Retina (tissue), 1 donor: Measurements from ENCODE around the gene CNTNAP4.

Source experiments
- DNase-seq: peaks from one replicate; pipeline ENCODE4 v3.0.0-alpha.2; 2016

Gene CNTNAP4

DNA sequence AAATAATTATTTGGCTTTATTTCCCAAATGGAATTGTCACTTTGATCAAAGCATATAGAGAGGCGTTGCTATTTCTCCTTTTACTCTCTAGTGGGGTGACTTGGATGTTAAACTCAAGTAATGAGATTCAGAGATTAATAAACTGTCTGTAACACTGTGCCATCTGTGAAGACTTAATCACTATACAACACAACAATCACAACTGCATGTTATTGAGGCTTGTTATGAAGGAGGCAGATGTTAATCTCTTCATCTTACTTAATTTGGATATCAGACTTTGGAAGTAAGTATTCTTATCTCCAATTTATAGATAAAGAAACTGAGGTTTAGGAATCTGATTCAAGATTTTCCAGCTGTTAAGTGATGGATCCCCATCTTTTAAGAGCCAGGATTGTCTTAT, 132.5 kb downstream of the CNTNAP4 start:
- no peak for DNase-seq

- DNase-seq, result peak; percentile 7
These were observed 144.4 kb downstream of the CNTNAP4 start for GRCh38 chr16:76421571-76421970.

GRCh38 chr16:76428858-76429257, 151.7 kb downstream of the CNTNAP4 start:
- no peak for DNase-seq

DNA sequence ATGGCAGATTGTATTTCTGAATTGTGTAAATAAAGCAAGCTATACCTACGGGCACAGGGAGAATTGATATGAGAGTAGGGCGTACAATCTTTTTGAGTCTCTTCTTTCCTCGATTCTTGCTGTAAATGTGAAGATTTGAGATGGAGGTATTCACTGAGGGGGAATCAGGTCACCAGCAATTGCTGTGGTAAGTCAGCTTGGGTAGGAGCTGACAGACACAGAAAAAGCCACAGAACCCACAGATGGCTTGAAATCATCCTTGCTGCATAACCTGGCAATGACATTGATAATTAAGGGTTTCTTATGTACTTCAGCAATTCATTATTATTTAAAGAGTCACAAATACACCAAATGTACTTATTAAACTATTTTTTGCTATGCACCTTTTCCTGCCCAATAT, 164.2 kb downstream of the CNTNAP4 start:
- no peak for DNase-seq

DNA sequence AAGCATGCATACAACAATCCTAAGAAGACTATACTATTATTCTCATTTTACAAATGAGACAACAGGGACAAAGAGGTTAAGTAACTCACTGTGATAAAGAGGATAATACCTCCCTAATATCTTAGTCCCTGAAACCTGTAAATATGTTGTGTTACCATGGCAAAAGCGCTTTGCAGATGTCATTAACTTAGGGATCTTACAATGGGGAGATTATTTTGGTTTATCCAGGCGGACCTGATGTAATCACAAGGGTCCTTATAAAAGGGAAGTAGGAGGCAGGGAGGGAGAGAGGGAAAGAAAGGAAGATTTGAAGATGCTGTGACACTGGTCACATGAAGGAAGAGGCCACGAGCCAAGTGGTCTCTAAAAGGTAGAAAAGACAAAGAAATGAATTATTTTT, 164.7 kb downstream of the CNTNAP4 start:
- DNase-seq, result peak; percentile 14

GRCh38 chr16:76443973-76444372, 166.8 kb downstream of the CNTNAP4 start:
- DNase-seq, result no peak

GRCh38 chr16:76444832-76445231, 167.6 kb downstream of the CNTNAP4 start:
- DNase-seq, result no peak

- DNase-seq, result no peak
These were observed 168.6 kb downstream of the CNTNAP4 start for GRCh38 chr16:76445815-76446214.

DNA sequence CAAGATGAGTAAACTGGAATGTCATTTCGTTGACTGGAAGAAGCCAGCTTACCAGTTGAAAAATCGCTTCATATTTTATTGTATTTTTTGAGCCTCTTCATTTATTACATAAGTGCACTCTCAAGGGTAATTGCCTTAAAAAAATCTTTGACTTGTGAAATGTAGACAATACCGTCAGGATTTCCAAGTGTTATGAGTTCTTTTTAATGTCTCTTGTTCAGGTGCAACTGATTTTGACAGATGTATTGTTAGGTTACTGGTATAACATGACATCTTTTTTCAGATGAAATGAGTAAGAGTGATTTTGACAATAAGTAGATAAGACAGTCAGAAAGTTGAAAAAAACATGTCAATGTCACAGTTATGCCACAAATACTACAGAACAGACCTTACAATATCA, 169.1 kb downstream of the CNTNAP4 start:
- no peak for DNase-seq

DNA sequence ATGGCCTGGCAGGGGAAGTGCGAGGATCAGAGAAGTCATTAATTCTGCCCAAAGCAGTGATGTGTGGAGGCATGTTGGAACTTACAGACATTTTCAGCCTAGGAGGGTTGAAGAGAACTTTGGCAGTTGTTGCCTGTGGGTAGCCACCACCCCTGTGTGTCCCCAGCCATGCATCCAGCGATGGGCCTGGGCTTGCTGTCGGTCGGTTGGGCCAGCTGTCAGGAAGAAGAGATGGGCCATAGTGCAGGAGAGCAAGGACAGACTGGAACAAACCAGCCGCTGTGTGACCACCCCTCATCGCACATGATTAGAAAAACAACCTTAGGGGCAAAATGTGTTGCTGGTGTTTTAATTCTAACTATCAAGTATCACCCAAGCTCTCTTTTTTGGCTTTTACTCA, 173.7 kb downstream of the CNTNAP4 start:
- DNase-seq, result no peak

- DNase-seq, result no peak
These were observed 178.1 kb downstream of the CNTNAP4 start for GRCh38 chr16:76455257-76455656.

GRCh38 chr16:76456016-76456415, 178.8 kb downstream of the CNTNAP4 start:
- DNase-seq, result no peak

DNA sequence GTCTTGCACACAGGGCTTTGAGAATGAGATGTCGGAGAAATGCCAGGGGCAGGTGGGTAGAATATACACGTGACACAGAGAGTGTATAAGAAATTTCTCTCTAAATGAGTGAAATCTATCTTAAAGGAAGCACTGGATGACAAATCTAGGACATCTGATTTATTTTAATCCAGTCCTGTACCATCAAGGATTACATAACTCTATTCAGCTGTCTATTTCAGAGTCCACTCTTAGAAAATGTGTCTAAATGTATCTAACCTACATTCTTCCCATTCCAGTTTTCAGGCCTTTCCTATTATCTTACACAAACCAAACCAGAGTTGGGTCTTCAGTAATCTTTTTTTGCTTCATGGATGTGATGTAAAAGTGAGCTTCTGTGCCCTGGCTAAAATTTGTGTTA, 181.9 kb downstream of the CNTNAP4 start:
- no peak for DNase-seq

DNA sequence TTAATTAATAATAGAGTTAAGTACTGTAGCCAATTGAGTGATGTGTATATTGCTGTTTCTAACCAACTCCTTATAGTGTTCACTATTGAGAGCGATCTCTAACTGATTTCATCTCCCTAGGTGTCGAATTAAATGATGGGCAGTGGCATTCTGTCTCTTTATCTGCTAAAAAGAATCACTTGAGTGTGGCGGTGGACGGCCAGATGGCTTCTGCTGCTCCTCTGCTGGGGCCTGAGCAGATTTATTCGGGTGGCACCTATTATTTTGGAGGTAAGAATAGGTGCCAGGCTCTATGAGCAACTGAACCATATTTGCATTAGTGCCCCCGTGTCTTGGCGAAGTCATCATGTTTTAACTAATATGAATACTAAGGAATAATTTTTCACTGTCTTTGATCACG, 184.6 kb downstream of the CNTNAP4 start:
- no peak for DNase-seq

- no peak for DNase-seq
These were observed 187.9 kb downstream of the CNTNAP4 start for GRCh38 chr16:76464955-76465620.

- DNase-seq, result no peak
These were observed 189.7 kb downstream of the CNTNAP4 start for GRCh38 chr16:76466871-76467270.

GRCh38 chr16:76474048-76474447, 196.8 kb downstream of the CNTNAP4 start:
- no peak for DNase-seq

GRCh38 chr16:76478105-76478504, 200.9 kb downstream of the CNTNAP4 start:
- no peak for DNase-seq

DNA sequence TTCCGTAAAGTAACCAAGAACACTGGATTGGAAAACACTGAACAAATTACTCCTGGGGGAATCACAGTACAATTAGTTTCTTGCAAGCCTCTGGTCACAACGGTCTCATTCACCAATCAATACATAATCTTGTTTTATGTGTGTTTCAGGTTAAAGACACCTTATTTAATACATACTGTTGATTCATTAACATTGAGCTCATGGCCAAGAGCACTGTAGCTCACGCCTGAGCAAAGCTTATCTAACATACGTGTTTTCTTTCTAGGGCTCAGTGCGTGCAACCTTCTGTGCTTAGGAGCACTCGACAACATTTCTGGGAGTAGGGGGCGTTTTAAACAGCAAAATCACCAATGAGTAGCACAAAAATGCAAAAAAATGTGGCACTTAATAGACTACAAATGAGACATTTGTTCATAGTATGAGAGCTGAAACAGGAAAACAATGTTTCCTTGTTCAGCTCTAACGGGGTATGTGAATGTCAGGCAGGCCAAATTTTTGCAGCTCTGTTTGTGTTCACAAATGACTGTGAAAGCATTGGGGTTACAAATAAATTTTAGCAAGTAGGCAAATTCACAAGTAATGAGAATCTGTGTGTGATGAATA, 206.2 kb downstream of the CNTNAP4 start:
- DNase-seq, result no peak

GRCh38 chr16:76484020-76484419, 206.8 kb downstream of the CNTNAP4 start:
- DNase-seq, result no peak

DNA sequence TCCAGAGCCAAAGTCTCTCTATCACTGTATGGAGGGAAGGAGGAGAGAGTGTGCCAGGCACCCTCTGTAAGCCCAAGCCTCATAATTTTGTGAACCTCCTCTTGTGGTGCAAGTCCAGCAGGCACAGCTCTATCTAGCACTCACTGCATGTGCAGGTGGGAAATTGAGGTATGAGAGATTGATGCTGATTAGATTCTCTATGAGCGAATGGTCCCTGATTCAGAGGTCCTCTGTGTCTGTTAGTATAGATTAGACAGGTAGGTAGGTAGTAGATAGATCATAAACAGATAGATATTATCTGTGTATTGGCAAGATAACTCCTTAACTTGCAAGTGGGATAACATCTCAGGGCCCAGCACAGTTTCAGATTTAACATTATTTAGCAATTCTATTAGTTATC, 209.5 kb downstream of the CNTNAP4 start:
- DNase-seq, result no peak

- DNase-seq, result no peak
These were observed 210.3 kb downstream of the CNTNAP4 start for GRCh38 chr16:76487411-76488064.

DNA sequence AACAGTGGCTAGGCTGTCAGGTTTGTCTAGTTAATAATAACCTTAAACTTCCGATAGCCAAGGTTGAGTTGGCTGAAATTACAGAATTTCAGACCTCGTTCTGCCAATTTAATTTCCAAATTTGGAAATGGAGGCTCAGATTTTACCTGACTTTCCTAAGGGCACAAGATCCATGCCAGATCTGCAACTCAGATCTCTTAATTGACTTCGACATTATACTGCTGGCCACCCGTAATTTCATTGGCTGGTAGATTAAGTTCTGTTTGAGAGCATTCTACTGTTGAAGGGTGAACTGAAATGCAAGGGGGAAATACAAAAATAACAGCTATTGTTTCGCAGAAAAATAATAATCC, 210.8 kb downstream of the CNTNAP4 start:
- DNase-seq, result no peak

- DNase-seq, result no peak
These were observed 212.9 kb downstream of the CNTNAP4 start for GRCh38 chr16:76490036-76490639.
